GM21717 (cell line): ENCODE results near the gene CCDC127.
A peak's percentile ranks its signal among the peaks of the same experiment; 100 is the strongest.
"Not testable (repeated sequence)": the region's sequence is repeated elsewhere in the genome, so short reads cannot be mapped to it uniquely, and the experiment has no call there.

Experiments
- ATAC-seq: cut with Tn5 transposase; IDR thresholded peaks from one replicate; pipeline ENCODE4 v1.9.1; 2021; ENCODE audit warnings: mild to moderate bottlenecking, moderate library complexity; ENCODE audit not compliant: unreplicated experiment

CCDC127 gene

DNA sequence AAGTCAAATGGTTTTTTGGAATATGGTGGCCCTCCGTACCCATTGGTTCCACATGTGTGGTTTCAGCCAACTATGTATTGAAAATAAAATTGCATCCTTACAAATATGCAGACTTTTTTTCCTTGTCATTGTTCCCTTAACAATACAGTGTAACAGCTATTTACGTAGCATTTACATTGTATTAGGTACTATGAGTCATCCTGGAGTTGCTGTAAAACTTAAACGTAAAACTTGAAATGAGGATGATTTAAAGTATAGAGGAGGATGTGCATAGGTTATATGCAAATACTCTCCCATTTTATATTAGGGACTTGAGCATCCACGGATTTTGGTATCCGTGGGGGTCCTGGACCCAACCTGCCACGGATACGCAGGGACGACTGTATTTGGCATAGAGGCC, 16.5 kb upstream of the CCDC127 start:
- no peak for ATAC-seq

DNA sequence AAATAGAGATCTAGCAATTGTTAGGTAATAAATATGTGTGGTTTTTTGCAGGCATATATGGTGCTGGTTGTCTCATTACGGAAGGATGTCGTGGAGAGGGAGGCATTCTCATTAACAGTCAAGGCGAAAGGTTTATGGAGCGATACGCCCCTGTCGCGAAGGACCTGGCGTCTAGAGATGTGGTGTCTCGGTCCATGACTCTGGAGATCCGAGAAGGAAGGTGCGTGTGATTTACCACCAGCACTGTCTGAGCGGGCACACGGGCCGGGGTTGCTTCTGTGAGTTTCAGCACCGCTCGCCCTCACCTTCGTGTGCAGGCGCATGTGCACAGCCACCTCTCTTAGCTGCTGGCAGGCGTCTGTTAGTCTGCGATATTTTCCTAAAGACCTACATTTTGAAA, 15.5 kb upstream of the CCDC127 start:
- not testable (repeated sequence) for ATAC-seq

DNA sequence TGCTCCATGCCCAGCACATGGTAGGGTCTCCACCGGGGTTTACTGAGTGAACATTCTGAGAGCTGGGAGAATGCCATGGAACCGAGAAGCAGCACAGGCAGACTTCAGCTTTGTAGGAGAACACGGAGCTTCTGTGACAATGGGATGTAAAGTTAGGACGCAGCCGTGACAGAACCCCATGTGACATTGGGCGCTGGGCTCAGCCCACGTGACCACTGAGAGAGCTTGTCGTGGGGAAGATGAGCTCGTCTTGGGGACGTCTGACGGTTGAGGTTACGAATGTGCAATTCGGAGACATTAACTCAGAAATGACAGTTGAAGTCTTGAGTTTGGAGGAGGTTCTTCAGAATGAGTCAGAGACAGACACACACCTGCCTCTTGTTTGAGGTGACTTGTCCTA, 13.7 kb upstream of the CCDC127 start:
- ATAC-seq = no peak

DNA sequence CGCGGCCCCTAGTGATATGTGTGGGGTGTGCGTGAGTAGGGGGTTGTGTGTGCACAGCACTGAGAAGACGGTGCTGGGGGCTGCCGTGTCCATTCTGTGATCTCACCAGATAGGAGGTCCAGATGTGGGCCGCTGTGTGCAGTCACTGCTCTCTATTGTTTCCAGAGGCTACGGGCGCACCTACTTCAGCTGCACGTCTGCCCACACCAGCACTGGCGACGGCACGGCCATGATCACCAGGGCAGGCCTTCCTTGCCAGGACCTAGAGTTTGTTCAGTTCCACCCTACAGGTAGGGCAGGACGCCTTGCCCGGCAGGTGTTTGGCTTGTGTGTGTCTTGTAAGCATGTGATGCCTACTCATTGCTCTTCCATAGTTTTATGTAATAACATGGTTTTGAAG, 12.8 kb upstream of the CCDC127 start:
- ATAC-seq = no peak

DNA sequence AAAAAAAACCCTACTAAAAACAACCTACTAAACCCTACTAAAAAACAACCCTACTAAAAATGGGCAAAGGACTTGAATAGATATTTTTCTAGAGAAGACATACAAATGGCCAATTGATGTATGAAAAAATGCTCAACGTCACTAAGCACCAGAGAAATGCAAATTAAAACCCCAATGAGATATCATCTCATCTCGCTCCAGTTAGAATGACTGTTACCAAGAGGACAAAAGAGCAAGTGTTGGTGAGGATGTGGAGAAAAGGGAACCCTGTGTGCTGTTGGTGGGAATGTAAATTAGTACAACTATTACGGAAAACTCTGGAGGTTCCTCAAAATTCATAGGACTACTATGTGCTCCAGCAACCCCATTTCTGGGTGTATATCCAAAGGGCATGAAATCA, 10.9 kb upstream of the CCDC127 start:
- ATAC-seq = no peak

DNA sequence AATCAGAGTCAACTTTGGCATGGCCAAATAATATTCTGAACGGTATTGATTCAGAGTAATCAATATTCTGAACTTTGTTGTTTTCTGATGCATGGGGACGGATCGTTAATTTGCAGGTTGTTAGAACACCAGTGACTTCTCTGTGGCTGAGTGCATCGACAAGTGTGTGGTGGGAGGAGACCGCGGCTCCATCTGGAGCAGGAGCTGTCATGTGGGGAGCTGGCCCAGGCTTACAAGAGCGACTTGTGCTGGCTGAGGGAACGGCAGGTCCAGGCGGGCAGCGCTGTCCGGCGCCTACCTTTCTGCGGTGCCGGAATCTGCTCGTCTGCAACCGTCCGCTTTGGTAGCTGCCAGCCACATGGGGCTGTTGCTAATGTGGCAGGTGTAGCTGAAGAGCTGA, 9.4 kb upstream of the CCDC127 start:
- not testable (repeated sequence) for ATAC-seq

DNA sequence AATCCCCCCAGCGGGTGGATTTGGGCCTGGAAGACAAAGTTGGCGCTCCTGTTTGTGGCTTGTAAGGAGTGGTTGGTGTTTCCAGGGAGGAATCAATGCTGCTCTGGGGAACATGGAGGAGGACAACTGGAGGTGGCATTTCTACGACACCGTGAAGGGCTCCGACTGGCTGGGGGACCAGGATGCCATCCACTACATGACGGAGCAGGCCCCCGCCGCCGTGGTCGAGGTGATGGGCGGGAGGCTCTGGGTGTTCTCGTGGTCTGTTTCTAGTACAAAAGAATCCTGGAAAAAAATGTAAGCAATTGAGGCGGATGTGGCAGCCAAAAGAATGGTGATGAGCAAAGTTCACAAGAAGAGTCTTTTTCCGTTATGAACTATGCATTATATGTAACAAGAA, 7.4 kb upstream of the CCDC127 start:
- ATAC-seq = no peak

DNA sequence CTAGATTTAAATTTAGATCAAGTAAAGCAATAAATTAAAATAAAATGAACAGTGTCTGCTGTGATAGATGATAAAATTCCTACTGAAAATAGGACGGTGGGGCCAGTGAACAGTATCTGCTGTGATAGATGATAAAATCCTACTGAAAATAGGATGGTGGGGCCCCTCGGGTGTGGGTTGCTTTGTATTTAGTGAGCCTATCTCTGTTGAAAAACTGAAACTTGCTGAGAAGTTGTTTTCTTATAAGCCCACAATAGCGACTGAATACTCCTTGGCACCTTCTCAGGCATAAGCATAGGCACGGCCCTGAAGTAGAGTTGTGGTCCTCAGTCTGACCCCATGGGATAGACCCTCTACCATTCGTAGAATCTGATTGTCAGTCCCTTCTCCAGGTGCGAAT, 5.8 kb upstream of the CCDC127 start:
- no peak for ATAC-seq

DNA sequence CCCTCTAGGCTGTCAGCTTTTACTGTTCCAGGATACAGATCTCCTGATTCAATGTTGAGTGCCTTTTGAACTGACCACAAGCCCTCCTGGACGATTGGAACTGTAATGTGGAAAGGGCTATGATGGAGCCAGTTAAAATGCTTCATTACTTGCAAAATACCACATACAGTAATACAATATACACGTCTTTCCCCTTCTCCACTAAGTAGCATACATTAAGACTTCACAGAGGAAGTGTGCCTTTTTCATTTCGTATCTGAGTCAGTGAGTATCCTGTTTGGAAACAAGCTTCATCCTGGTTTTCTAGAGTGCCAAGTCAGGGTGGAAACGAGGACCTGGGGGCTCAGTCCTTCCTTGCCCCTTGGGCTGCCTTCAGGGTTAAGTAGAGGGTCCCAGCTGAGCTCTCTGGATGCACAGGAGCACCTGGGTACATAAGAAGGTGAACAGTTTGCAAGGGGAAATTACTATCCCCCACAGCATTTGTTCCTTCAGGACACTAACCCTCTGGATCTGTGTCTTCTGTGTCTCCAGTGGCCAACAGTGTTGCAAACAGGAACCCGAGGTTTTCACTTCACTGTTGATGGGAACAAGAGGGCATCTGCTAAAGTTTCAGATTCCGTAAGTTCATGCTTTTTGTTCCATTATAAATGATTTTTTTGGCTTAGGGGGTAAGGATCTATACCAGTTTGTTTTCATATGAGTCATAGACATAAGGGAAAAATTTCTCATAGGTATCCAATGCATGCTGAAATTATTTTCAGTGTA, 5.2 kb upstream of the CCDC127 start:
- not testable (repeated sequence) for ATAC-seq

DNA sequence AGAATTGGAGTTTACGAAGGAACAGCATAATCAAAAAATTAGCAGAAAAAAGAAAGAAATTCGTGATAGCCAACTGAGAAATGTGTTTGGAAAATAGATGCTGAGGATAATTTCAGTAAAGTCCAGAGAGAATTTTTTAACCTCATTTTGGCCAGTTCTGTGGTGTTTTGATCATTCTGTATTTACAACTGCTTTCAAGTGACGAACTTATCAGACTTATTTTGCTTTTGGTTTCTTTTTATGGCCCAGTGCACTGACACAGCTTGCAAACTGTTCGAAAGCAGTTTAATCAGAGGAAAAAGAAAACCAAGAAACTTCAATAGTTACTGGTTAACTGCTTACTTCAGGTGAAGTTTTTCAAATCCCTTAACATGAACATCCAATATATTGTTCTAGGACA, 2.0 kb upstream of the CCDC127 start:
- ATAC-seq = no peak

DNA sequence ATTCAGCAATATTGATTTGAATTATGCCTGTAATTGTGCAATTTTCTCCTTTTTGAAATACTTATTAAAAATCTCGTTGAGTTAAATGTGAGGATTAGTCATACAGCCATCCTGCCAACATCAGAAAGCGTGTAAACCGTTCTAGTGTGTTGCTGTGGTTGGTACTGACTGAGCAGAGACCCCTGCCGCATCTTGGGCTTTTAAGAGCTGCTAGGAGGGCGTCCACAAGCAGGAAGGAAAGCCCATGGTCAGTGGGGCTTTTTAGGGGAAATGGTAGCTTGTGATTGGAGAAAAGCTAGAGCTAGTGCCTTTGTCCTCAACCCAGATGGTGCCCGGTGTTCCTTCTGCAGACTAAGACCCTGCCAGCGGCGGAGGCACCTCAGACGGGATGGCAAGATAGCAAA, 1.5 kb upstream of the CCDC127 start:
- ATAC-seq = no peak

DNA sequence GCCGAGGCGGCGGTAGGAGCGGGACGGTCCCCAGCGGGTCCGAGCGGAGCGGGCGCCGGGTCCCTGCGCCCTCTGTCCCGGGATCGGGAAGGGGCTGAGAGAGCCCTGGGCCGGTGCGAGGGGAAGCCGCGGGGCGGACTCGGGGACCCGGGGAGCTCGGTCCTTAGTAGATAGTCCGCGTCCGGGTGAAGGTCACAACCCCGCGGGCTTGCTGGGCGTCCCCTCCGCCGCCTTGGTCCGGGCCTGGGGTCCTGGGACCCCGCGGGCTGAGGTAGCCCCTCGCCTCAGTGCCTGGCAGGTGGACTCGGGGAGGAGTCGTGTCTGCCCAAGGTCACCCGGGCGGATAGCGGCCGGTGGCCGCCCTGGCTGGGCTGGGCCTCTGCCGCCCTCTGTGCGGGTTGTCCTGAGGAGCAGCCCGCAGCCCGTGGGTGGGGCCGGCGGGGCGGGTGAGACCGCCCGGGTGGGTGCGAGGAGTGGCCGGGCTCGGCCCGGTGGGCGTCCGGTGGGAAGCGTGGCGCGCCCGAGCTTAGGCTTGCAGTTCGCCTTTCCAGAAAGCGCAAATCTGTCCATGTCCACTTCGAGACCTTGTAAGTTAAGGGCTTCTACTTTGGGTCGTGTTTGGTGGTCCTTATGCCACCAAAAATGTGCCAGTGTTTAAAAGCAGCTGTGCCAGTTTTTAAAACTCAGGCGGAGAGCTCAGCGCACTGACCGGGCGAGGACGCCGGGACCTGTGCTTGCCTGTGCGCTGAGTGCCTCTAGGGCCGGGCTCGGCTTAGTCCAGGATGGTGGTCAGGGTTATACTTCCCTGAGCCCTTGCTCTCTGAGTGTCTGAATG, 721 bp upstream of the CCDC127 start:
- ATAC-seq = peak; percentile 37

DNA sequence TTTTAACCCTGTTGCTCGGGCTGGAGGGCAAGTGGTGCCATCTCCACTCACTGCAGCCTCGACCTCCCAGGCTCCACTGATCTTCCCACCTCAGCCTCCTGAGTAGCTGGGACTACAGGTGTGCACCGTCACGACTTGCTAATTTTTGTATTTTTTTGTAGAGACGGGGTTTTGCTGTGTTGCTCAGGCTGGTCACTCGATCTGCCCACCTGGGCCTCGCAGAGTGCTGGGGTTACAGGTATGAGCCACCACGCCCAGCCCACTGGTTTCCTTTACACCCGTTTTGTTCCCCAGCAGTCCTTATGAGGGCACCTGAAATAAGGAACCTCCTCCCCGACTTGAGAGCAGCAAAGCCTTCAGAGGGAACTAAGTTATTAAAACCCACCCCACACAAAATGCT, 1.9 kb downstream of the CCDC127 start:
- not testable (repeated sequence) for ATAC-seq

DNA sequence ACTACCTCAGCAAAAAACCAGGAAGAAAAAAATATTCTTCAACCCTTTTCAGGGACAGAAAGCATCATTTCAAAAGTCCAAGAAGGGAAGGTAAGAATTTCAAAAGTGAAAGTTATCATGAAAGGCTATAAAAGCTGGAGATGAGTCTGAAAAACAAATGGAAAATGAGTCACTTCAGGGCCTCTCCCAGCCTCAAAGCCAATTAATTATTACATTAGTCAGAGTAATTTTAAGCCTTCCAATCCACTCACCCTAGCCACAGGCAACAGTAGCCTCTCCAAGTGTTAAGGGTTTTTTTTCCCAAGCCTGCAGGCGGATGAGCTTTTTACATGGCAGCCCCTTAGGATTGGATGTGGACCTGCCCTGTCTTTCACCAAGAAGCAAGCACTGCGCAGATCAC, 2.7 kb downstream of the CCDC127 start:
- not testable (repeated sequence) for ATAC-seq

DNA sequence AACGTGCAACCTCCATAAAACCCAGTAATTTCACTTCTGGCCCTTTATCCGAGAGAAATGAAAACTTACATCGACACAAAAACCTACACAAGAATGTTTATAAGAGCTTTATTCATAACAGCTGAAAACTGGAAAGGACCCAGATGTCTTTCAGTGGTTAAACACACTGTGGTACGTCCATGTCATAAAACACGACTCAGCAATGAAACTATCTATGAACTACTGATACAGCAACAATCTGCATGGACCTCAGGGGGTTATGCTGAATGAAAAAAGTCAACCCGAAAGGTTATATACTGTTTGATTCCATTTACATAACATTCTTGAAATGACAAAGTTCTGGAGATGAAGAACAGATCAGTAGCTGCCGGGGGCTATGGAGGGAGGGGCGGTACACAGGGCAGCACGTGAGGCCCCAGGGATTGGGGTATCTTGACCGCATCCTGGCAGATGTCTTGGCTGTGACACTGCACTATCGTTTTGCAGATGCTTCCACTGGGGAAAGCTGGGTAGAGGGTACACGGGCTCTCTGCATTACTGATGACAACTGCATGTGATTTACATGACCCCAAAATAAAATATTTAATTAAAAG, 4.1 kb downstream of the CCDC127 start:
- ATAC-seq = no peak

DNA sequence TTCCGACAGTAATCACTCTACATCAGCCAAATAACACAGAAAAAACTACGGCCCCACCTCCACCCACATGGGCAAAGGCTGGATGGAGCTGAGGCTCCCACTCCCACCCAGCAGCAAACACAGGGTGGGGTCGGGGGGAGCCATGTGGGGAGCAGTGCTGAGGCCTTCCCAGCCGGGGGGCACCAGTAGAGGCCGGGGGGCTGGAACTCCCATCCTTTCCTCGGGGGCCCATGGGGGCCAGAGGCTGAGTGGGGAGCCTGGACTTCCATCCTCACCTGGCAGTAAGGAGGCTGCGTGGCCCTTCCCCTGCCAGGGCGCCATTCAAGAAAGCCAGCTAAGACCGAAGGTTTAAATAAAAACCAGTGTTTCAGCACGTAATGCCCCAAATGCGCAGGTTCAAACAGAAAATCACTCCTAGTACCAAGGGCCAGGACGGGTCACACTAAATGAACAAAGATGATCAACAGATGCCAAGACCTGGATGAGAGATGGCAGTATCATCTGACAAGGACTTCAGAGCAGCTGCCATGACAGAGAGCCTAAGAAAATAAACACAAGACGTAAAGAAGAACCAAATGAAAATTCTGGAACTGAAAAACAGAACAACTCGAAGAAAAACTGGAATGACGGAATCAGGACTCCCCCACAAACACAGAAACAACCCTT, 9.4 kb downstream of the CCDC127 start:
- ATAC-seq = no peak

DNA sequence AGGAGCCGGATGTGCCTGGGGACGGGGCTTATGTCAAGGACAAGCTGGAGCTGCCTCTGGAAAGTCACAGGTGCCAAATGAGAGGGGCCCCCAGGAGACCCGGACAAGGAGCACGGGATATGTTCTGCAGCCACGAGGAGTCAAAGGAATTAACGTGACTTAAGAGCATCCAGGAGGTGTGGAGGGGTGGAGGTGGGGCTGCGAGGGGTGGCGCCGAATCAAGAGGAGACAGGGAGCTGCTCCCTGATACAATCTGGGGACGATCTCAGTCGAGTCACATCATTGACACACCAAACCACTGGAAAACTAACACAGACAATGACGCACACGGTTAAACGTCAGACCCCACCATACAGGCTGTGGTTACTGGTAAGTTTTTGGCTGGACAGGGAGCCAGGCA, 10.4 kb downstream of the CCDC127 start:
- no peak for ATAC-seq

DNA sequence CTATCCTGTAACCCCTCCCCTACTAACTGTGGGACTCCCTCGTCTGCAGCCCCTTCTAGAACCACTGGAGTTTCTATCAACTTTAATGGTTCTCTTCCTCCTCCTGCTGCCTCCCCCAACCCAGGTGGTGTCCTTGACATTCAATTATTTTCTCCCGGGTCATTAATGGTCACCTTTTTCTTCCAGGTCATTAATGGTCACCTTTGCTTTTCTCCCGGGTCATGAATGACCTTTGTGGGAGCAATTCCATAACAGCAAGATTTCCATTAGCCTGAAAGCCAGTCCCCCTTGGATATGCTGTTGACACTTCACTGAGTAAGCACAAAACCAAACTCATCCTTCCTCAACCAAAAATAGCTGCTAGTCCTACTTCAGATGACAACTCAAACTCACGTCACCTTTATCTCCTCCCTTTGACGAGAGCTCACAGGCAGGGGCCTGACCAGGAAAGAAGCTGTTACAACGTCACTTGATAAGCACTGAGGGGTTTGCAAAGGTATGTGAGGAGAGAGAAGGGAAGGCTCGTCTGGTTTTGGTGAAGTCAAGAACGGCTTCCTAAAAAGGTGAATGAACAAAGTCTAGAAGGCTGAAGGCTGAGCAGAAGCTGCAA, 10.9 kb downstream of the CCDC127 start:
- no peak for ATAC-seq

DNA sequence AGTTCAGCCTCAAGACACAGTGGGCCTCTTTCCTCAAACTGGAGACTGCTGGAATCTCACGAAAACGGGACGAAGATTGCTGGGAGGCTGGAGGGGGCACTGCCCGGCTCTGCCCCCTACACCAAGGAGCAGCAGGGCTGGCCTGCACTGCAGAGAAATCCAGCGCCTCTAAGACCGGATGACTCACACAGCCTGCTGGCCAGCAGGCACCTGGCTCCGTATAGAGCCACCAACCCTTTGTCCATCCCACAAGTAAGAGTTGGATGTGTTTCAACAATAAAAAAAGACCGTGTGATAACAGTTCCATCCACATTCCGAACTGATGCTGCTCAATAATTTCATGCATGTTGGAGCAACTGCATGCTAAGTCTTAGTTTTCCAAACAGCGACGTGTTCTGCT, 11.5 kb downstream of the CCDC127 start:
- ATAC-seq = no peak

DNA sequence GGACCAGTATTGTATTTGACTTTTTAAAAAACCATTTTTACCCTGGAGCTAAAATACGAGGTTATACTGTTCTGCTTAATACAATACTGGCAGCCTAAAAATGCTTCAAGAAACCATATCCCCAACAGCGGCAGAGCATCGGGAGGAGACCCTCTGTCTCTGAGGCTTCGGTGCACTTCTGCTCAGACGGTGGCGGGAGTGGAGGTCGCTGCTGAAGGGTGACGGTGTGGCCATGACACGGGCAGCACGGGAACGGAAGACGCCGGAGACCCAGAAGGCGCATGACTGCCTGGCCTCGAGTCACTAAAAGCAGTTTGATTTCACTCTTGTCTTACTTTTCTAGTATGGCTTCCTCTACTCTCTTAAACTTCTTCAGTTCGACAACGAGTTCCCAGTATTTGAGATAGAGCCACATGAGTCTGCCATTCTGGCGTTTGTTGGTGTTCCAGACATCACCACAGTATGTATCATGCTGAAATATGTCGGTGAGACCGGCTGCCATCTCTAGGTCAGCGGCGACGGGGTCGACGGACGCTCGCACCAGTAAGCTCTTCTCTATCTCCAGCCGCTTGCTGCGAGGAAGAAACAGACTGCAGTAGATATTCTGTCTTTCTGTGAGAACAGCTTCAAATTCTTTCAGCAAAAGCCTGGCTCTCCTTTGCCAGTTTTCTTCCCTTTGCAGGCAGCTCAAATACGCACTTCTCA, 12.8 kb downstream of the CCDC127 start:
- no peak for ATAC-seq
